GM18502 (cell line): ENCODE measurements around the gene SPOPL.
"Not testable (repeated sequence)": the region's sequence is repeated elsewhere in the genome, so short reads cannot be mapped to it uniquely, and the experiment has no call there.

Experiments
- ATAC-seq: cut with Tn5 transposase; IDR thresholded peaks from one replicate; pipeline ENCODE4 v1.9.1; 2021; ENCODE audit warnings: mild to moderate bottlenecking; ENCODE audit not compliant: unreplicated experiment, poor library complexity

SPOPL gene

DNA sequence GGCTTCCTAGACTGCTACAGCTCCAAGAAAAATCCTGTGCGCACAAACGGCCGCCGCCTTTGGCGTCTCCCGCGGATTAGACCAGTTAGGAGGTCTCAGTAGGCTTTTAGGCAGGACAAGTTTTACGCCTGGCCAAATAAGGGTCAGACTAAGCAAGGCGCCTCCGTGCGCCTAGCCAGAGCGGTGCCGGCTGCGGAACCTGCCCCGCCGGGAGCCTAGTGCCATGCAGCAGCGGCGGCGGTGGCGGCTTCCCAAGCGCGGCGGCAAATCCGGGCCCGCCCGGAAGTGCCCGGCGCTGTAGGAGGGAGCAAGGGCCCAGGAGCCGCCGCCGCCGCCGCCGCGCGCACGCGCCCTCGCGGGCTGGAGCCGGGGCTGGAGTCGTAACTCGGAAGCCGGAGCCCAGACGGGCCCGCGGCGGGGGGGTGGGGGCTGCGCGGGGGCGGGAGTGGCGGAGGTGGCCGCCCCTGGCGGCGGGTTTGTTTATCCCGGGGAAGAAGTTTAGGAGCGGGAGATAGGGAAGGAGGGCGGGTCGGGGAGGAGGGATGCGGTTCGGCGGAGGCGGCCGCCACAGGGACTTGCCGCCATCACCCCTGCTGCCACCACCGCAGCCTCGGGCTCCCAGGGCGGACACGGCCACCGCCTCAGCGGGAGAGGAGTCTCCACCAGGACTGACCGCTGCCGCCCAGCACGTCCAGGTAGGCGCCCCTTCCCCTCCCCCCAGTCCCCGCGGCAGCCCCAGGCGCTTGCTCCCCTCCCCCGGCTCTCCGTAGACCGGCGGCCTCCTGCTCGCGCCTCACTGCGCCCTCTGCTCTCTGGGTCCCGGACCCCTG, at the start of gene SPOPL:
SPOPL (plus strand) TSS at position 346 of the 830 bp plus-strand sequence. CDS start 48,447 bp downstream, outside the sequence.
- ATAC-seq, result peak; percentile 78

DNA sequence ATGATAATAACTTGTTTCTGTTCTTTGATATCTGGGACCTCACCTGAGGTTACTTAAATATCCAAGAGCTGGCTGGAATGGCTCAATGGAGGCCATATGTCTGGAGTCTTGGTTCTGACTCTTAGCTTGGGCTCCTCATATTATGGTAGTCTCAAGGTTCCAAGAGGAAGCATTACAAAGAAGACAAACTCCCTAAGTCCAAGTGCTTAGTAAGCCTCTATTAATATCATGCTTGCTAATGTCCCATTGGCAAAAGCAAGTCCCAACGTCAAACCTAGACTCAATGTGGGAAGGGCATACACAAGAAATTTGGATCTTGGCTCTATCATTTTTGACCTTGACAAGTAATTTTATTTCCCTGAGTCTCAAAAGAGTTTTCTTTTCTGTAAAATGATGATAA, 49.2 kb upstream of the SPOPL start:
- ATAC-seq, result no peak

DNA sequence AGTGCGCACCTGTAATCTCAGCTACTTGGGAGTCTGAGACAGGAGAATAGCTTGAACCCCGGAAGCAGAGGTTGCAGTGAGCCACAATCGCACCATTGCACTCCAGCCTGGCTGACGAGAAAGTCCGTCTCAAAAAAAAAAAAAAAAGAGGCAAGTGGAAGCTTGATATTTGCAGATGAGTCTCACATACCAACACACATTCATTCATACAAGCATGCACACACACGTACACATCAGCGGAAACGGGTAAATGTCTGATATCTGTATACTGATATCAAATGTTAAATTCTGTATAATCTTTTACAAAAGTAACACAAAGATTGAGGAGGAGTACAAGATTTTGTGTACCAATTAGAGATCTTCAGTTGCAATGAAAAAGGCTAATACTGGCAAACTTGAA, 47.8 kb upstream of the SPOPL start:
- no peak for ATAC-seq

DNA sequence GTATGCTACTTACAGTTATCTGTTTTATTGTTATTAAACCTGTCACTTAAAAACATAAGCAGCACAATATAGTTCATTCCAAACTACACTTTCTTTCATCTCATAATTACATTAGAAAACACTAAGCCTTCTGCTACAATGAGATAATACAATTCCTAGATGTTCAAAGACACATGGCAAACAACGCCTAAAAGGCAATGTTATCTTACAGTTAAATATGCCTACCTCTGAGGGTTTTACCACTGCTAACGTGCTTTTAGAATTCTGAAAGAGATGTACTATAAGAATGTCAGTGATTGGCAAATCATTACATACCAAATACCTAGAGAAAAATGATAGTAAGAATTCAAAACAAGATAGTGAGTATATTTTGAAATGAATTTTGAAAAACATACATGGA, 46.8 kb upstream of the SPOPL start:
- ATAC-seq, result no peak

DNA sequence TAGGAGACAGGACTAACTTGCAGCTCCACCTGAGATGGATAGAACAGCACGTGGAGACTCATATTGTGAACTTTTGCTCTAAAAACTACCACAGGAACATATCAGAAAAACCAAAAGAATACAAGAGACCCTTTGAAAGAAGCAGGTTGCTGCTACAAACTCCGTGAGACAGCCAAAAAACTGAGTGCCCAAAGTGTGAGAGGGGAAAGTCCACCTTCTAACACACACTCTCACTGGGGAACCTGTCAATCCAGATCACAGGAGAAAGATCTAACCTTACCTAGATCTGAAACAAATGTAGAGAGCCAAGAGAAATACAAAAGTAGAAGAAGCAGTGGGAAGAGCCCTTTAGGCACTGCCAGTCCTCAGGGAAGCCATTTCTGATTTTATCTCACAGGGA, 46.3 kb upstream of the SPOPL start:
- no peak for ATAC-seq

DNA sequence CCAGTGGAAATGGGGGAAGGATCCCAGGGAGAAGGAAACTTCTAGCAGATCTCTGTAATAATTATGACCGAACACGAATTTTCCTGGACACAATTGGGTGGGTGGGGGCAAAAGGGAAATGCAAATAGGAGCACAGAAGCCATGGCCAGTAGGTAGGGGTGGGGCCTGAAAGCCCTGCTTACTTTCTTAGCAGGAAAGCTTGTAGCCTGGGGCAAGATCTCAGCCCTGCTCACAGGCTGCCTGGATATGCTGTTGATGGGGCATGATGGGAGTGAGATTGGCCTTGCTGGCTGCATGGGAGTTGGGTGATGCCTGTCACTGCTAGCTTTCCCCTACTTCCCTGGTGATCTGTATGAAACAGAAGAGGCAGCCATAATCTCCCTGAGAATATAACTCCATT, 45.9 kb upstream of the SPOPL start:
- ATAC-seq, result no peak

DNA sequence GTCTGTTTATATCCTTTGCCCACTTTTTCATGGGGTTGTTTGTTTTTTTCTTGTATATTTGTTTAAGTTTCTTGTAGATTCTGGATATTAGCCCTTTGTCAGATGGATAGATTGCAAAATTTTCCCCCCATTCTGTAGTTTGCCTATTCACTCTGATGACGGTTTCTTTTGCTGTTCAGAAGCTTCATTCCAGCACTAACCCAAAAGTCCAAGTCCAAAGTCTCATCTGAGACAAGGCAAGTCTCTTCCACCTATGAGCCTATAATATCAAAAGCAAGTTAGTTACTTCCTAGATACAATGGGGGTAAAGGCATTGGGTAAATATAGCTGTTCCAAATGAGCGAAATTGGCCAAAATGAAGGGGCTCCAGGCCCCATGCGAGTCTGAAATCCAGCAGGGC, 38.9 kb upstream of the SPOPL start:
- ATAC-seq, result not testable (repeated sequence)

DNA sequence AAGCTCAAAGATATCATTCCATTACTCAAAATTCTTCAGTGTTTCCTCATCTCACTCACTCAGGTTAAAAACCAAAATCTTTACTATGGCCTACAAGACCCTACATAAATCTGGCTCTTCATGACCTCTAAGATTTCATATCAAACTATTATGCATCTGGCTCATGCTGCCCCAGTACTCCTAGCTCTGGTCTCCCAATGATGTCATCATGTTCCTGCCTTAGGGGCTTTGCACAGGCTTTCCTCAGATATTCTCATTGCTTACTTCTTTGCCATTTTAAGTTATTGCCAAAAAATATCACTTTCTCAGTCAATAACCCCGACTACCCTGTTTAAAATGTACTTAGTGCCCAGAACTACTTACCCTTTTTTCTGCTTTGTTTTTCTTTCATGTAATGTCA, 33.0 kb upstream of the SPOPL start:
- ATAC-seq, result no peak

DNA sequence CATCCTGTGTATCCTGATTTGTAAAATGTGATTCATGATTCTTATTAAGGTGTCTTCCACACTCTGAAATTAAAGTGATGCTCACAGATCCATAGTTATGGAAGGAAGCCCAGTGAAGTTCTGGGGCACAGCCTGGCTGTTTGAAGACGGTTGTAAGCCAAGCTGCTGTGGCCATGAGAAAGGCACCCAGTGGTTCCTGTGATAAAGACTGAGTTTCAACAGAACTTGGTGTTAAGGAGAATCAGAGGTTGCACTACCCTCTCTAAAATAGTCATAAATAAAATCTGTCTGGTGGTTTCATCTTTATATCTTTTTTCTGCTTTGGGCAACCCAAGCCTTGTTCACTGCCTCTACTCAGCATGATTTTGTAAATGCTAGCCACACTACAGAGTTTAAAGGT, 32.2 kb upstream of the SPOPL start:
- ATAC-seq, result no peak

DNA sequence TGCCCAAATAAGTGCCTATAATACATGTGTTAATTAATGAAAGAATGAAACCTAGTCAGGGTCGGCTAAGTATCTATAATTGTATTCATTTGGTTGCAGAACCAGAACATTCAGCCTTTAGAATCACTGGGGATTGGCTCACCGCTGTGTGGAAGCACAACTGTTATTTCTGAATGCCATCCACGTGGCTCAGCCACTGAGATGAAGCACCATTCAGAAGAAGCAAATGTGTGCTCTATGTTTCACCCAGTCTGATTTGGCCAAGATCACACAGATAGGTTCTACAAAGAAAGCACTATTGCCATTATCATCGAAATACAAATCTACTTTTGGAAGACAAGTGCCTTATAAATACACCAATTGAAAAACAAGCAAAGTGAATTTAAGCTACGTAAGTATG, 30.6 kb upstream of the SPOPL start:
- no peak for ATAC-seq

DNA sequence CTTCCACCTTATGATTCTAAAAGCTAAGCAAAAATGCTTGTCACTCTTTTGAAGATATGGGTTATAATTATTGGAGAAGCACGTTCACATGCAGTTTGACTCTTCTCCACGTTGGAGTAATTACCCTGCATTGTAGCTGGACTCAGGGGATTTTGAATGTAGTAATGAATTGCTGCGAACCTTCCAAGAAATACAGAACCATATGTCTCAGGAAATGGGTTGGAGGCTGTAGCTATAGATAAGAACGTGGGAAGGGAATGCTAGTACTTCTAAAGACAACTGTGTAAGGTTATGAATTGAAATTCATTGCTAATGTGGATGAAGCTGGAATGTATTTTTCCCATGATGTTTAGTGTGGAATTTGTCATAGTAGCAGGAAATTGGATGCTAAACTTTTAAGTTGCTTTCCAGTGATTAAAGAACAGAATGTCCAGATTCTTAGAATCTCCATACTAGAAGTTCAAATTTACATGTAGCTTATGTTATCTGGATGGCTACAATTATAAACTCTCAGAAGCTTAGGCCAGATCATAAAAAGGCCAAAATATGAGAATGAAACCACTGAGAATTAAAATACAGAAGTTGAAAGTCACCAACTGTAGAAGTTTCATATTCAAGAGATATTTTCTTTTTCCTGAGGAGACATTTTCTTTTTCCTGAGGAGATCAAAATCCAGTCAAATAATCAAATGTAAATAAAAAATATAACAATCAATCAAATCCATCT, 27.3 kb upstream of the SPOPL start:
- no peak for ATAC-seq

DNA sequence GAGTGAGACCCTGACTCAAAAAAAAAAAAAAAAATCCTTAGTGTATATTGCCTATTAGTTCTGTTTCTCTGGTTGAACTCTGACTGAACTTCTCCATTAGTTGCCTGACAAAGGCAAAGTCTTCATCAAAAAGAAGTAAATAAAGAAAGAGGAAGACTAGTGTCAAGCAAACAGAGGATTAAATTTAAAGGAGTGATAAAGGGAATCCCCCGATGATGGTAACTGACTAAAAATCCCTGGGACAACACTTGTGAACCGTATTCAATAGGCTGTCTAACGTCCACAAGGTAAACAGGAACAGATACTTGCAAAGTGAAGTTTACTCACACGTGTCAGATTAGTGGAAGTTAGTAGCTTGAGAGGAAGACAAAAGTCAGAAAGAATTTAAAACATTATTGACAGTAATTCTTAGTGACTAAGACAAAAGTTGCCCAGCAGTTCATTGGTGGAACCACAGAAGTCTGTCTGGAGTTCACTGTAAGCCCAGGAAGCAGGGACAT, 26.2 kb upstream of the SPOPL start:
- ATAC-seq, result peak; percentile 93

DNA sequence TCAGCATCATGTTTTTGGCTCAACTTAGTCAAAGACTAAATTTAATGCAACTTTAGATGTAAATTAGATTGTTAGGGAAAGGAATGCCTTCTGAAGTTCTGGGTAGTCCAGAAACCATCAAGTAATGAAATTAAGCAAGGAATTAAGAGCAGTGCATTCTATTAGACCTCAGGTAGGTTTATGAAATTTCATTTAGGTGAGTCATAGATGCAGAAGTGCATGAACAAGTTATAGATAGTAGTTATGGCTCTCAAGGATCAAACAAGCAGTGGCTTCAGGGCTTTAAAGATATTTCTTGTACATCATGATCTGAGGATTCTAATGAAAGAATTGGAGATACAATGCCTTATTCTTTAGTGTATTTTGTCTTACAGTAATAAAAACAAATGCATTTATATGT, 25.4 kb upstream of the SPOPL start:
- no peak for ATAC-seq

DNA sequence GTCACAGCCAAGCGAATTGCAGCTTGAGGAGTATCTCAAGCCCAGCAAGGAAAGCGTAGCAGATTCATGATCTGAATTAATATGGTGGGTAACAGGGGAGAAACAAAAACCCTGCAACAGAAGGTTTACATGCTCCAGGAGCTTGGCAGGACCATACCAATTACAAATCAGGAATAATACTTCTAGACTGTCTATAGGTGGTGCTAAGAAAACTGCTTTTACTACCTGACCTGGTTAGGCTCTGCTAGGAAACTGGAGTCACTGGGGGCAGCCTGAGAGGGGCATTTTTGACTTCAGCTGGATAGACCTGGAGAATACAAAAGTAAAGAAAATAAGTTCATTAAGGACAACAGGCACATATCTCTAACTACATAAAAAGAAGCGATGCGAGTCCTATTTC, 24.6 kb upstream of the SPOPL start:
- ATAC-seq, result no peak

DNA sequence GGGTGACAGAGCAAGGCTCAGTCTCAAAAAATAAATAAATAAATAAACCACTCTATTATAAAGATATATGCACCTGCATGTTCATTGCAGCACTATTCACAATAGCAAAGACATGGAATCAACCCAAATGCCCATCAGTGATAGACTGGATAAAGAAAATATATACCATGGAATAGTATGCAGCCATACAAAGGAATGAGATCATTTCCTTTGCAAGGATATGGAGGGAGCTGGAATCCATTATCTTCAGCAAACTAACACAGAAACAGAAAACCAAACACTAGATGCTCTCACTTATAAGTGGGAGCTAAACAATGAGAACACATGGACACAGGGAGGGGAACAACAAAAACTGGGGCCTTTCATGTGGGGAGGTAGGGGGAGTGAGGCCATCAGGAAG, 18.8 kb upstream of the SPOPL start:
- ATAC-seq, result not testable (repeated sequence)

DNA sequence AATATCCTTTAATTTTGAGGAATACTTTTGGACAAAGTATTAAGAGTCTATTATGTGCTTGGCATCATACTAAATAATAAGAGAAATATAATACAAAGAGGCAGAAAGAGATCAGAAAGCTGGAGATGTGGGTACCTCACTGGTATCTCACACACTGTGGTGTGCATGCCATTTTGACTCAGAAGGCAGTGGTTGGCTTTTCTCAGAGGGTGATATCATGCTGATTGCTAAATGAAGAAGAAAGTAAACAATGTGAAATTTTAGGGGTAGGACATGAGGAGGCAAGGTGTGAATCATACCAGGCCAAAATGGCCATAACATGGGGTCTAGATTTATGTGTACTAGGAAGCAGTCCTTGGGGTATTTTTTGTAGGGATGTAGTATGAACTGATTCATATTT, 16.6 kb upstream of the SPOPL start:
- ATAC-seq, result no peak

DNA sequence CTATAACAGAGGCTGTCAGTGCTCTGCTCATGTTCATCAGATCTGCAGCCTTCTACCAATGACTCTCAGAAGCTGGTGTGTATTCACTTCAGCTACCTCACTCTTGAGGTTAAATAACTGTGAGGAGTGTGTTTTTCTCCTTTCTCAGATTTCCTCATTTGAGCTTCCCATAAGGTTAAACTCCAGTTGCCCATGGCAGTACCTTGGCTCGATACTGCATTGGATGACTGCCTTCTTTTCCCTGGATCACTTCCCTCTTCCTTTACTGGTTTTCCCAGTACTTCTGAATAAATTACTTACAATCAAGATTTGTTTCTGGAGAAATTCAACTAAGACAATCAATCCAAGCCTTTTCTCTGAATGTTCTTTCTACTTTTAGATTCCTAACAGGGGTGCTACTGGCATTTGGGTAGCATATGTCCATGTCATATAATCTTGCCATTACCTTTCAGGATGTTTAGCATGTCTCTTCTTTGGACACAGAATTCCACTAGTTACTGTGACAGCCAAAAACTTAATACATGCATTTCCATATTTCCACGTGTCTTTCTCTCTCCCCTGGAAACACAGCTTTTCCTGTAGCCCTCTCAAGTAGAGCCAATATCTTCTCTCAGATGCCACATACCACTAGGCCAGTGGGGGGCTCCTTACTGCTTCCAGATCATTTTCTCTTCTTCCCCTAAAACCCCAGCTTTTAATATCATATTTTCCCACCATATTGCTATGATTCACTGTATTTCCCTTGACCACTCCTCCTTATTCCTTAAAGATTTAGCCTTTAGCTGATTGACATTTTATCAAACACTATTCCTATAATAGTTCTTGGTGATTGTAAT, 15.0 kb upstream of the SPOPL start:
- ATAC-seq, result no peak

DNA sequence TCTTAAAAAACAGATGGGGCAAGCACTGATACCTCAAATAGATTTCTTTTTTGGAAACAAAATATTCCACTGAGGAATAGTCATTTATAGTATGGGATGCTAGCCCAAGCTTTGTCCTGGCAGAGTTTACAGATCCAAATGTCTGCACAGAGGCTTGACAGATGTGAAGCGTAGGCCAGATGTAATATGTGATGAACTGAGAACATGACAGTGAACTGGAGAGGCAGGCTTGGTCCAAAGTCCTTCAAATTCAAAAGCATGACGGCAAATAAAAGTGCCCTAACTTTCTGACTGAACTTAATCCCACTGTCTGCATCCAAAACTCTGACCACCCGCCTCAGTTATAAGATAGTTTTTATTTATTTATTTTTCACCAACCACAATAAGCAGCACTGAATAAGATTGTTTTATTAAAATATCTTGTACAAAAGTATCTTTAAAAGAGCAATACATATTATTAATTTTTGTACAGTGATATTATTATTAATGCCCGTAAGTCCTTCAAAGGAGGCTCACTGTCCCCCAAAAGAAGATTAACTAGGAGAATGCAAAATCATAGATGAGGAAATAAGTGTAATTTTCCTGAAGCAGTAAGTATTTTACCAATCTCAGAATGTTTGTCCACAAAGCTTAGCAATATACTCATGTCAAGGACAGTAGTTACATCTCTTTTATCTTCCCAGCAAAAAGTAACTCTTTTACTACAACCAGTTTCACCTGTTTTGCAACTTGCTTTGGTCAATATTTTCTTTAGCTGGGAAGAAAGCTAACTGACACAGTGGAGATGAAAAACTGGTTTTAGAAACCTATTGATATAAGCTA, 10.7 kb upstream of the SPOPL start:
- ATAC-seq, result no peak

DNA sequence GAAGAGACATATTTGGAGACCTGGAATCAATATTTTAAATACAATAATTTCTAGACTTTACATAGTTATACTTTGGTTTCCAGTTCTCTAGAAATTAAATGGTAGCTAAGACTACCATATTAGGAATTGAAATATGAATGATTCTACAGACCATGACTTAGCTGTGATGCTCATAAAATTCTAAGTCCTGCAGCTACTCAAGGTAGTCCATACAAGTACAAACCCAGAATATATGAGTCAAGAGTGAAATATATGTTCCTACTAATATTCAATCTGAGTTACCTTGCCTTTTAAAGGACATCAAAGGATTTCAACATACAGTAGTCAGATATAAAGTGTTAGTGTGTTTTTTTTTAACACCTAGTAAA, 10.1 kb upstream of the SPOPL start:
- ATAC-seq, result no peak

DNA sequence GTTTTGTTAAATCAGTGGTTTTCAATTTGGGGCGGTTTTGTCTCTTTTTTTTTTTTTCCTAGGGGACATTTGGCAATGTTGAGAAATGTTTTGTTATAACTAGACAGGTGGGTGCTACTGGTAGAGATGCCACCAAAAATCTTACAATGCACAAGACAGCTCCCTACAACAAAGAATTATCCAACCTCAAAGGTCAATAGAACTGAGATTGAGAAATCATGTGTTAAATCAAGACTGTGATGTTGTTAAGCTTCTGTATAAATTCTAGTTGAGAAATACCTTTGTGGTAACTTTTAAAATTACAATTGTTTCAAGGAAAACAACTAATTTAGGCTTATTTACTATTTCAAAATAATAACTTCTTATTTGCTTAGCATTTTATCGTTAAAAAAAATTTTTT, 9.4 kb upstream of the SPOPL start:
- ATAC-seq, result no peak
